Activated CD4-positive, alpha-beta T cell treated with anti-CD3 and anti-CD28 coated beads, Interleukin-2, amount 10 ng/mL, durations not matched to agents 24 days and 14 days (primary cell): ENCODE results near the gene SH3TC2. TPM values are rescaled to one million over a fixed set of nuclear protein-coding genes. Genes with fewer than 3 reads are reported as not detected.
A peak's percentile ranks its signal among the peaks of the same experiment; 100 is the strongest.

ENCODE experiments used
- DNase-seq: peaks from one replicate; pipeline ENCODE4 v3.0.0; 2022
- H3K27ac Mint-ChIP-seq: one replicate; pipeline ENCODE4 v1.8.0; 2022; ENCODE audit warnings: mild to moderate bottlenecking, mixed read lengths
- H3K27me3 Mint-ChIP-seq: one replicate; pipeline ENCODE4 v1.8.0; 2022; ENCODE audit warnings: mixed read lengths
- H3K36me3 Mint-ChIP-seq: one replicate; pipeline ENCODE4 v1.8.0; 2022; ENCODE audit warnings: low read depth, mild to moderate bottlenecking, mixed read lengths
- H3K4me1 Mint-ChIP-seq: one replicate; pipeline ENCODE4 v1.8.0; 2021; ENCODE audit warnings: mixed read lengths
- H3K4me3 Mint-ChIP-seq: one replicate; pipeline ENCODE4 v1.8.0; 2022; ENCODE audit warnings: mild to moderate bottlenecking, moderate library complexity, mixed read lengths
- H3K9me3 Mint-ChIP-seq: one replicate; pipeline ENCODE4 v1.8.0; 2021; ENCODE audit warnings: mixed read lengths
- intact Hi-C: fragments of 100-400 bp; cut with micrococcal nuclease; formaldehyde crosslinking; loops from one replicate; pipeline ENCODE4 v1.15.1; 2023
- total RNA-seq: library from RNA; stranded (reverse); gene quantifications from 2 replicates; pipeline ENCODE4 v1.2.3, GENCODE V29; 2022

The SH3TC2 gene
- total RNA-seq, 1 donor from 2014 or later = not detected

GRCh38 chr5:149030838-149031397 is 31.9 kb downstream of the SH3TC2 start:
- Mint-ChIP-seq H3K4me1 (peaks cover 10% of the 10 kb centered on the region), H3K27ac (no peak overlapping the region), H3K4me3 (no peak overlapping the region), H3K27me3 (peaks cover 3% of the 10 kb centered on the region), H3K36me3 (no peaks in the 10 kb centered on the region), H3K9me3 (no peaks in the 10 kb centered on the region)
- intact Hi-C loops = loop anchor here (10.0 kb wide), 1 partner anchor 206 kb away; the partner anchor contains the start of gene ADRB2
- DNase-seq = peak; percentile 40

GRCh38 chr5:149030392-149030791 is 32.5 kb downstream of the SH3TC2 start:
- Mint-ChIP-seq H3K27ac (no peak overlapping the region), H3K4me1 (peaks cover 8% of the 10 kb centered on the region), H3K36me3 (no peaks in the 10 kb centered on the region), H3K9me3 (no peaks in the 10 kb centered on the region), H3K27me3 (peaks cover 4% of the 10 kb centered on the region), H3K4me3 (no peak overlapping the region)
- intact Hi-C loops = loop anchor here (10.0 kb wide), 1 partner anchor 206 kb away; the partner anchor contains the start of gene ADRB2
- DNase-seq = peak; percentile 57

DNA sequence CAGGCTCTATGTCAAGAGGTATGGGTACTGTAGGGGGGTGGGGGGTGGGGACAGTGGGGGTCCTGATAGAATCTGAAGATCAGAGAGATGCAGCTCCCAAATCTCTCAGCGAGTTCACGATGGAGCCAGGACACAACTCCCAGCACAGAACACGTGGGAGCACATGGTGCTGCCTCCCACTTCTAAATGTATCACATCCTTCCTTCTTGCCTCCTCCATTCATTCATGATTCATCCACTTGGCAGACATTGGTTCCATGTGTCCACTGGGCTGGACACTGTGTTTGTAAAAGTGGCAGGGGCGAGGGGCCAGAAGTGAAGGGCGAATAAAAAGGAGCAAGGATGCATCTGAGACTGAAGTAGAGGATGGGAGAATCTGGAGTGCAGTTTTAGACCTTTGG is 33.9 kb downstream of the SH3TC2 start:
- DNase-seq = peak; percentile 43
- H3K9me3 Mint-ChIP-seq = no peaks in the 10 kb centered on the region
- H3K27ac Mint-ChIP-seq = no peak overlapping the region
- H3K4me3 Mint-ChIP-seq = no peak overlapping the region
- peaks cover 6% of the 10 kb centered on the region for H3K4me1 Mint-ChIP-seq
- no peaks in the 10 kb centered on the region for H3K36me3 Mint-ChIP-seq
- intact Hi-C loops = no loop called here
- H3K27me3 Mint-ChIP-seq = peaks cover 4% of the 10 kb centered on the region

DNA sequence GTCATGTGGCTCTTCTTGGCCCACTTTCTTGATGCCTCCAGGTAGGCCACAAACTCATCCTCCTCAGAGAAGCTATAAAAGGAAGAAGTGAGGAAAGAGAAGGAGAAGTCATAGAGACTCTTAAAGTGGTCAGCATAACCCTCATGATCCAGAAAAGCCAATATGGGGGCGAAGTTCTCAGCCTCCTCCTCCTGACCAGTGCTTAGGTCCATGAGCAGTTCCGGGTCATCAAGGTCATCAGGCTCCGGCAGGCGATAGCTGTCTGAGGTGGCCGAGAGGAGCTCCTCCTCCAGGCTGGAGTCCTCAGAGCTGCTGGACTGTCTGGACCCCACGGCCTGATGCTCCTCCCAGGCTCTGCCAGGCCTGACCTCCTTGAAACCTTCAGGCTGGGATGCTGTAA is 34.7 kb downstream of the SH3TC2 start:
- no peak overlapping the region for H3K27ac Mint-ChIP-seq
- H3K4me1 Mint-ChIP-seq = peaks cover 6% of the 10 kb centered on the region
- no peaks in the 10 kb centered on the region for H3K36me3 Mint-ChIP-seq
- DNase-seq = peak; percentile 34
- H3K4me3 Mint-ChIP-seq = no peak overlapping the region
- H3K9me3 Mint-ChIP-seq = no peaks in the 10 kb centered on the region
- intact Hi-C loops = no loop called here
- peaks cover 3% of the 10 kb centered on the region for H3K27me3 Mint-ChIP-seq

DNA sequence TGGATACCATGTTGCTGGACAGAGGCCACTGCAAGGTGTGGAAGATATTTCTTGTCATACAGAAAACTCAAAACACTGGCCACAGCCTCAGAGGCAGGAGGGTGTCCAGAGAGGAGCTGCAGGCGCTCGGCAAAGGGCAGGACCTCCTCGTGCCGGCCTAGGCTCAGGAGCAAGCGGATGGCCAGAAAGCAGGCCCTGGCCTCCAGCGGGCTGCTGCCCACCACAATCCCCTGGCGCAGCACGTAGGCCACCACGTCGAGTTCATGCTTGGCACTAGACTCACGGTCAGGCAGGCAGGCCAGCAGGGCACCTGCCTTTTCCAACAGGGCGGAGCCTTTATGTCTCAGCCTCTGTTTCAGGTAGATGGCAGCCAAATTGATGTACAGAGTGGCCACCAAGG is 35.2 kb downstream of the SH3TC2 start:
- no peak overlapping the region for H3K4me3 Mint-ChIP-seq

DNA sequence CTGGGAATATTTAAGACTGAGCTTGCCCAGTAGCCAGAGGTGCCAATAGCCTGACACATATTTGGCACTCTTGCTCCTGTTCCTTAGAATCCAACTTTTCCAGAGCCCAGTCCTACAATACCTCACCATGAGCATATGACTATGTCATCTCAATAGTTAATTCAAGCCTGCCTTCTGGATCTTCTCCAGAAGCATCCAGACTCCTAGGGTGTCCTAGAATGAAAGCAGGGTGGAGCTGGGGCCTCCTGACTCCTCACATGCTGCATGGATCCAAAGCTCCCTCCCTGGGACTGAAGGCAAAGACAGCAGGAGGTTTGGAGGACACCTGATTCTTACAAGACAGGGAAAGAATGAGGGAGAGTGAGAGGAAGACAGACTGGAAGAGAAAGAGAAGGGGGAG is 37.9 kb downstream of the SH3TC2 start:
- peaks cover 9% of the 10 kb centered on the region for H3K27me3 Mint-ChIP-seq
- DNase-seq = no peak
- intact Hi-C loops = no loop called here
- no peak overlapping the region for H3K4me3 Mint-ChIP-seq
- H3K9me3 Mint-ChIP-seq = peaks cover 3% of the 10 kb centered on the region
- H3K4me1 Mint-ChIP-seq = no peaks in the 10 kb centered on the region
- H3K36me3 Mint-ChIP-seq = no peaks in the 10 kb centered on the region
- H3K27ac Mint-ChIP-seq = no peak overlapping the region

More for the DNA sequence above, 35.2 kb downstream of the SH3TC2 start:
- no peak overlapping the region for H3K27ac Mint-ChIP-seq
- peaks cover 3% of the 10 kb centered on the region for H3K27me3 Mint-ChIP-seq
- DNase-seq = no peak
- peaks cover 6% of the 10 kb centered on the region for H3K4me1 Mint-ChIP-seq
- no peaks in the 10 kb centered on the region for H3K9me3 Mint-ChIP-seq
- H3K36me3 Mint-ChIP-seq = no peaks in the 10 kb centered on the region
- intact Hi-C loops = no loop called here

DNA sequence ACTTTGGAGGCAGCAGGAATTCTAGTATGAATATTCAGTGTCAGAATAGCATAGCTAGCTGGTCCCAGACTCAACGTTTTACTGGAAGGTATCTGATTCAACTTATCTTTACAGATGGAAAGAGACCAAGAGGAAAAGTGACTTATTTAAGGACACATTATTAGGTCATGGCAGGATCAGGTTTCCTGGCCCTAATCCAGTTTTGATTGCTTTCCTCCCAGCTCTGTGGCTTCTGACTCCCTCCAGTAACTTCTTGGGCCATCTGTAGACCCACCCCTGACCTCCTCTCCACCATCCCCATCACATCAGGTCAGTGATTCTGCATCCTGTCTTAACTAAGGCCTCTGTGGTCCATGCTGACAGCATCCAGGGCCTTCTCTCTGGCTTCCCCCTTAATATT is 38.4 kb downstream of the SH3TC2 start:
- intact Hi-C loops = no loop called here
- Mint-ChIP-seq H3K36me3 (no peaks in the 10 kb centered on the region), H3K4me3 (no peak overlapping the region), H3K9me3 (peaks cover 3% of the 10 kb centered on the region), H3K4me1 (no peaks in the 10 kb centered on the region), H3K27ac (no peak overlapping the region), H3K27me3 (peaks cover 9% of the 10 kb centered on the region)
- peak; percentile 27 for DNase-seq

DNA sequence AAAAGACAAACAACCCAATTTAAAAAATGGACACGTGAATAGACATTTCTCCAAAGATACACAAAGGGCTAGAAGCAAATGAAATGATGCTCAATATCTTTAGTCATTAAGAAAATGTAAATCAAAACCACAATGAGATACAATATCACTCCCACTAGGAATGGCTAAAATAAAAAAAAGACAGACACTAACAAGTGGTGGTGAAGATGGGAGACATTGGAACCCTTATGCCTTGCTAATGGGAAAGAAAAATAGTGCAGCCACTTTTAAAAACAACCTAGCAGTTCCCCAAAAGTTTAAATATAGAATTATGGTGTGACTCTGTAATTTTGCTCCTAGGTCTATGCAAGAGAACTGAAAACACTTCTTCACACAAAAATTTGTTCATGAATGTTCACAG is 40.7 kb downstream of the SH3TC2 start:
- intact Hi-C loops = no loop called here
- H3K36me3 Mint-ChIP-seq = no peaks in the 10 kb centered on the region
- no peak for DNase-seq
- peaks cover 3% of the 10 kb centered on the region for H3K9me3 Mint-ChIP-seq
- peaks cover 6% of the 10 kb centered on the region for H3K4me1 Mint-ChIP-seq
- peaks cover 9% of the 10 kb centered on the region for H3K27me3 Mint-ChIP-seq
- H3K27ac Mint-ChIP-seq = no peak overlapping the region
- no peak overlapping the region for H3K4me3 Mint-ChIP-seq

DNA sequence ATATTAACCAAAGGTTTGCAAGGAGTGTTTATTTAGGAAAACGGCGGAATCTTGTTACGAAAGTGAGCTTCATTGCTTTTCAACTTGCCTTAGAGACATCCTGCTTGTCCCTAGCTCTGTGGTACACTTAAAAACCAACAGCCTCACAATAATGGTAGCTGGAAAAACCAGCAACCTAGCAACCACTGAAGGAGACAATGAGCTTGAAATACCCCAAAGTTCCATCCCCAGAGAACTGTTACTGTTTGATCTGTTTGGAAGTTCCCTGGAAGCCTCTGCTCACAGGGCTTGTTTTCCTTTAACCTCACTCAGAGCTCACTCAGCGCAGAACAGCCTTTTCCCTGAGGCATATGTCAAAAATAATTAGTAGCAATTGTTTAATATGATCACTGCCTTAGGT is 43.2 kb downstream of the SH3TC2 start:
- no peak overlapping the region for H3K4me3 Mint-ChIP-seq
- H3K27me3 Mint-ChIP-seq = peaks cover 5% of the 10 kb centered on the region
- no peak for DNase-seq
- no peaks in the 10 kb centered on the region for H3K36me3 Mint-ChIP-seq
- H3K4me1 Mint-ChIP-seq = peaks cover 6% of the 10 kb centered on the region
- intact Hi-C loops = no loop called here
- H3K9me3 Mint-ChIP-seq = peaks cover 3% of the 10 kb centered on the region
- H3K27ac Mint-ChIP-seq = no peak overlapping the region

GRCh38 chr5:149018909-149019443 is 43.9 kb downstream of the SH3TC2 start:
- Mint-ChIP-seq H3K36me3 (no peaks in the 10 kb centered on the region), H3K4me3 (no peak overlapping the region), H3K27ac (peak overlapping the region; percentile 51), H3K4me1 (peaks cover 6% of the 10 kb centered on the region), H3K9me3 (peaks cover 3% of the 10 kb centered on the region), H3K27me3 (peaks cover 5% of the 10 kb centered on the region)
- intact Hi-C loops = no loop called here
- DNase-seq = no peak

DNA sequence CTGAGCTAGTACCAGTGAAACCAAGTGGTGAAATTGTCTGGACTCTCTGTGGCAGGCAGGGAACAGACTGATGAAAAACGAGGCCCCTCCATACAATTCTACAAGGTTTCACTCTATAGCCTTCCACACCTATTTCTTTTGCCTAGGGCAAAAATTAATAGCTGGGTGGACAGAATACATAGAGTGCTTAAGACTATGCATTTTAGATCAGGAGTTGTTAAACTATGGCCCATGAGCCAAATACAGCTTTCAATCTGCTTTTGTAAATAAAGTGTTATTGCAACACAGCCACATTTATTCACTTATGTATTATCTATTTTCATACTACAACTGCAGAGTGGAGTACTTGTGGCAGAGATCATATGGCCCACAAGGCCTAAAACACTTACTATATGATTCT is 45.2 kb downstream of the SH3TC2 start:
- H3K4me1 Mint-ChIP-seq = peaks cover 6% of the 10 kb centered on the region
- H3K9me3 Mint-ChIP-seq = peaks cover 3% of the 10 kb centered on the region
- H3K4me3 Mint-ChIP-seq = no peak overlapping the region
- H3K36me3 Mint-ChIP-seq = no peaks in the 10 kb centered on the region
- no peak overlapping the region for H3K27ac Mint-ChIP-seq
- intact Hi-C loops = no loop called here
- H3K27me3 Mint-ChIP-seq = peaks cover 5% of the 10 kb centered on the region
- no peak for DNase-seq

DNA sequence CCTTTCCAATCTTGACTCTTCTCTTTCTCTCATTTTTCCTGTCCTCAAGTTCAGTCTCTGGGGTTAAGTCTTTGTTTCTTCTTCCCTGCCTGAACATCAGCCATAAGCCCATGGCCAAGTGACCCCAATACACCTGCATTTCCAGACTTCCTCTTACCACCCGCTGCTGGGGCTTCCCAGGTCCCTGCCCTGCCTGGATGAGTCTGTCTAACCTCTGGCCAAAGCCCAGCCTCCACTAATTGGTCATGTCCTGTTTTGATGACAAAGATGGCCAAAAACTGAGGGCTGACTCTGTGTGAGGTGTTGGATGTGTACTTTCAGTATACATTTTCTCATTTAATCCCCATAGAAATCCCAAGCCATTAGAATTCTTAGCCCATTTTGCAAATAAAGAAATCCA is 47.3 kb downstream of the SH3TC2 start:
- intact Hi-C loops = no loop called here
- H3K27ac Mint-ChIP-seq = no peak overlapping the region
- H3K27me3 Mint-ChIP-seq = peaks cover 3% of the 10 kb centered on the region
- H3K9me3 Mint-ChIP-seq = no peaks in the 10 kb centered on the region
- H3K4me1 Mint-ChIP-seq = peaks cover 6% of the 10 kb centered on the region
- no peak overlapping the region for H3K4me3 Mint-ChIP-seq
- H3K36me3 Mint-ChIP-seq = no peaks in the 10 kb centered on the region
- DNase-seq = no peak

- no peak for DNase-seq
- H3K9me3 Mint-ChIP-seq = no peaks in the 10 kb centered on the region
- no peaks in the 10 kb centered on the region for H3K36me3 Mint-ChIP-seq
- no peak overlapping the region for H3K4me3 Mint-ChIP-seq
- H3K27ac Mint-ChIP-seq = no peak overlapping the region
- no peaks in the 10 kb centered on the region for H3K27me3 Mint-ChIP-seq
- H3K4me1 Mint-ChIP-seq = peaks cover 6% of the 10 kb centered on the region
- intact Hi-C loops = no loop called here
Measured at GRCh38 chr5:149015126-149015525, 47.7 kb downstream of the SH3TC2 start.

GRCh38 chr5:149014571-149015031 is 48.3 kb downstream of the SH3TC2 start:
- Mint-ChIP-seq H3K27ac (no peak overlapping the region), H3K27me3 (no peaks in the 10 kb centered on the region), H3K9me3 (no peaks in the 10 kb centered on the region), H3K4me1 (peaks cover 6% of the 10 kb centered on the region), H3K36me3 (no peaks in the 10 kb centered on the region), H3K4me3 (no peak overlapping the region)
- no peak for DNase-seq
- intact Hi-C loops = no loop called here

DNA sequence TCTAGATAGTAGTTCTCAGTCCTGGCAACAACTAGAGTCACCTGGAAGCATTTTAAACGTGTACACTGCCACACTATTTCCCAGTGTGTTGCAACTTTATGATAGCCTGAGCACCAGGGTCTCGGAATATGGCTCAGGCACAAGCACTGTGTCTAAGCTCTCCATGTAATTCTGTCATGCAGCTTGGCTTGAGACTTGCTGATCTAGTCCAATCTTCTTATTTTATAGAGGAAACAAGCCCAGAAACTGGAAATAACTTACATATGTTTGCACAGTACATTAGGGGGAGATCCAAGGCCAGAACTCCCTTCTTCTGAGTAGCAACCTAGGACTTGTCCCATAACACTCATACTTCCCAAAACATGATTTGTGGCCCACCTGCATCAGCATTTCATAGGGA is 49.1 kb downstream of the SH3TC2 start:
- DNase-seq = no peak
- H3K27ac Mint-ChIP-seq = no peak overlapping the region
- no peaks in the 10 kb centered on the region for H3K27me3 Mint-ChIP-seq
- no peaks in the 10 kb centered on the region for H3K36me3 Mint-ChIP-seq
- peaks cover 2% of the 10 kb centered on the region for H3K4me1 Mint-ChIP-seq
- intact Hi-C loops = no loop called here
- no peak overlapping the region for H3K4me3 Mint-ChIP-seq
- H3K9me3 Mint-ChIP-seq = no peaks in the 10 kb centered on the region
